BLaER1 treated with 17β-estradiol and CSF1 and Interleukin-3, amounts not matched to agents 10 nM and 100 nM (cell line): ENCODE data around the gene FKBP15.
"Not testable (repeated sequence)": the region's sequence is repeated elsewhere in the genome, so short reads cannot be mapped to it uniquely, and the experiment has no call there.

Experiments
- H3K27ac ChIP-seq, 11 experiments: shearing (Covaris generic); formaldehyde crosslinking; 2 replicates each; pipeline ENCODE4 v1.8.1; 2022
- H3K27me3 ChIP-seq, 11 experiments: shearing (Covaris generic); formaldehyde crosslinking; 2 replicates each; pipeline ENCODE4 v1.8.1; 2022
- H3K36me3 ChIP-seq, 11 experiments: shearing (Covaris generic); formaldehyde crosslinking; 2 replicates each; pipeline ENCODE4 v1.8.1; 2022
- H3K4me1 ChIP-seq, 10 experiments: shearing (Covaris generic); formaldehyde crosslinking; 2 replicates each; pipeline ENCODE4 v1.8.1; 2022
- H3K4me2 ChIP-seq, 11 experiments: shearing (Covaris generic); formaldehyde crosslinking; 2 replicates each; pipeline ENCODE4 v1.8.1; 2022
- H3K4me3 ChIP-seq, 10 experiments: shearing (Covaris generic); formaldehyde crosslinking; 2 replicates each; pipeline ENCODE4 v1.8.1; 2022
- H3K9ac ChIP-seq, 11 experiments: shearing (Covaris generic); formaldehyde crosslinking; 2 replicates each; pipeline ENCODE4 v1.8.1; 2022
- H3K9me3 ChIP-seq, 11 experiments: shearing (Covaris generic); formaldehyde crosslinking; replicated peaks in 1 of 11; 2 replicates each; pipeline ENCODE4 v1.8.1; 2022
- H4K20me1 ChIP-seq, 11 experiments: shearing (Covaris generic); formaldehyde crosslinking; 2 replicates each; pipeline ENCODE4 v1.8.1; 2022
- Cebpa-rat ChIP-seq, 11 experiments: shearing (Covaris generic); IDR thresholded peaks; 2 replicates each; pipeline ENCODE4 v1.8.1; 2022

FKBP15 gene

DNA sequence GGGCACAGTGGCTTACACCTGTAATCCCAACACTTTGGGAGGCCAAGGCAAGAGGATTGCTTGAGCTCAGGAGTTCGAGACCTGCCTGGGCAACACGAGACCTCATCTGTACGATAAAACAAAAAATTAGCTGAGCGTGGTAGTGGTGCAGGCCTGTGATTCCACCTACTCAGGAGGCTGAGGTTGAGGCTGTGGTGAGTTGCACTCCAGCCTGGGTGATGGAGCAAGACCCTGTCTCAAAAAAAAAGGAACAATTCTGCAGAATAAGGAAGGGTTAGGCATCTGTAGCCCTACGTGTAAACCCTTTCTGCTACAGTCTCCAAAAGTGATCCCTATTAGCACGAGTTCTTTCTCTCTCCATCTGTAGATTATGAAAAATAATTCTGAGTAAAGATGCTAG, 34.4 kb upstream of the FKBP15 start:
- TF ChIP-seq Cebpa-rat (IDR thresholded peaks at IDR 0.05), result no peak
- Histone ChIP-seq H3K4me3 (no peak overlapping the region), H3K27me3 (no peaks in the 10 kb centered on the region), H4K20me1 (peaks cover 0 to 57% (median 0%) of the 10 kb centered on the region in 11 experiments; a peak in 6 of 22 replicates), H3K9me3 (peaks cover 0 to 6% (median 4%) of the 10 kb centered on the region in 11 experiments; a peak in 8 of 22 replicates), H3K36me3 (peaks cover 49 to 99% (median 59%) of the 10 kb centered on the region in 11 experiments), H3K4me1 (peaks cover 0 to 25% (median 8%) of the 10 kb centered on the region in 10 experiments; a peak in 11 of 20 replicates), H3K27ac (peak overlapping the region in 1 of 11 experiments; percentile 4; a peak in 1 of 22 replicates), H3K4me2 (peak overlapping the region in 6 of 11 experiments; percentile 5 to 54 (median 47); a peak in 11 of 22 replicates), H3K9ac (no peak overlapping the region)

DNA sequence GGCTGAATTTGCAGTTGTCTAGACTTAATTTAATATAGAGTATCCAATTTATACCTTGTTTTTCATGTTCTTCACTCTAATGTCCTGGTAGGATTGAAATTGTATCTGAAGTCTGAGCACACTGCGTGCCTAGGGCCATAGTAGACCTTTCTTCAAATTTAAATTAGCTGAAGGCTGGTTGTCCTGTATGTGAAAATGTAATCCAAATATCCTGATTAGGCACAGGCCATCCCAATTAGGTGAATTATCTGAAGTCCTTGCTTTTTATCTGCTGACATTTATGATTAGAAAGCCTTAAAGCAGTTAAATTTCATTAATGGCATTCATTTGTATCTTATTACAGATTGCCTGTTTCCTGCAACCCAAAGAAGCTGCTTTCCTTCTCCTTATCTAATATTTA, 33.9 kb upstream of the FKBP15 start:
- Histone ChIP-seq H3K4me2 (peak overlapping the region in 6 of 11 experiments; percentile 5 to 54 (median 47); a peak in 9 of 22 replicates), H3K27ac (peak overlapping the region in 1 of 11 experiments; percentile 4; a peak in 1 of 22 replicates), H3K9ac (no peak overlapping the region), H3K4me3 (no peak overlapping the region), H3K36me3 (peaks cover 44 to 95% (median 54%) of the 10 kb centered on the region in 11 experiments), H3K9me3 (peaks cover 0 to 6% (median 4%) of the 10 kb centered on the region in 11 experiments; a peak in 8 of 22 replicates), H3K27me3 (no peaks in the 10 kb centered on the region), H3K4me1 (peaks cover 0 to 25% (median 8%) of the 10 kb centered on the region in 10 experiments; a peak in 11 of 20 replicates), H4K20me1 (peaks cover 0 to 57% (median 0%) of the 10 kb centered on the region in 11 experiments; a peak in 6 of 22 replicates)
- no peak for TF ChIP-seq Cebpa-rat (IDR thresholded peaks at IDR 0.05)

DNA sequence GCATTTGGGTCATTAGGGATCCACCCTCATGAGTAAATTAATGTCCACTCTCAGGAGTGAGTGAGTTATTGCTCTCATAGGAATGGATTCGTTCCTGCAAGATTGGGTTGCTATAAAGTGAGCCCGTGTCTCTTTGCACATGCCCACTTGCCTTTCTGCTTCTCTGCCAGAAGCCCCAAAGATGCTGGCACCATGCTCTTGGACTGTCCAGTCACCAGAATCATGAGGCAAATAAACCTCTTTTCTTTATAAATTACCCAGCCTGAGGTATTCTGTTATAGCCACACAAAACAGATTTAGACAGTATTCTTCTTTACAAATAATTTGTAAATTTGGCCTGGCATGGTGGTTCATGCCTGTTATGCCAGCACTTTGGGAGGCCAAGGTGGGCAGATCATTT, 29.7 kb upstream of the FKBP15 start:
- peaks cover 0 to 85% (median 0%) of the 10 kb centered on the region in 11 experiments; a peak in 7 of 22 replicates for H4K20me1 ChIP-seq
- peaks cover 9 to 79% (median 22%) of the 10 kb centered on the region in 11 experiments; a peak in 20 of 22 replicates for H3K36me3 ChIP-seq
- no peak overlapping the region for H3K27ac ChIP-seq
- no peak overlapping the region for H3K9ac ChIP-seq
- no peak for TF ChIP-seq Cebpa-rat (IDR thresholded peaks at IDR 0.05)
- no peak overlapping the region for H3K4me2 ChIP-seq
- H3K27me3 ChIP-seq, result no peaks in the 10 kb centered on the region
- H3K4me3 ChIP-seq, result no peak overlapping the region
- peaks cover 7 to 23% (median 11%) of the 10 kb centered on the region in 11 experiments; a peak in 21 of 22 replicates for H3K9me3 ChIP-seq
- peaks cover 0 to 39% (median 14%) of the 10 kb centered on the region in 10 experiments; a peak in 15 of 20 replicates for H3K4me1 ChIP-seq

DNA sequence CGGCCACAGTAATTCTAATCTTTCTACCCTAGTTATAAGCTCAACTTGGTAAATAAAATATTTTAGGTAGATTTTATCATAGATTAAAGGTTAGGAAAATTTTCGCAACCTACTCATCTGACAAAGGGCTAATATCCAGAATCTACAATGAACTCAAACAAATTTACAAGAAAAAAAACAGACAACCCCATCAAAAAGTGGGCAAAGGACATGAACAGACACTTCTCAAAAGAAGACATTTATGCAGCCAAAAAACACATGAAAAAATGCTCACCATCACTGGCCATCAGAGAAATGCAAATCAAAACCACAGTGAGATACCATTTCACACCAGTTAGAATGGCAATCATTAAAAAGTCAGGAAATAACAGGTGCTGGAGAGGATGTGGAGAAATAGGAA, 28.6 kb upstream of the FKBP15 start:
- Histone ChIP-seq H4K20me1 (peaks cover 0 to 85% (median 0%) of the 10 kb centered on the region in 11 experiments; a peak in 6 of 22 replicates), H3K4me1 (peaks cover 0 to 35% (median 8%) of the 10 kb centered on the region in 10 experiments; a peak in 15 of 20 replicates), H3K36me3 (peaks cover 4 to 79% (median 17%) of the 10 kb centered on the region in 11 experiments; a peak in 17 of 22 replicates), H3K9me3 (peaks cover 7 to 23% (median 11%) of the 10 kb centered on the region in 11 experiments; a peak in 21 of 22 replicates)
- not testable (repeated sequence) for H3K27me3 ChIP-seq, H3K4me3 ChIP-seq, H3K4me2 ChIP-seq, H3K27ac ChIP-seq, H3K9ac ChIP-seq

DNA sequence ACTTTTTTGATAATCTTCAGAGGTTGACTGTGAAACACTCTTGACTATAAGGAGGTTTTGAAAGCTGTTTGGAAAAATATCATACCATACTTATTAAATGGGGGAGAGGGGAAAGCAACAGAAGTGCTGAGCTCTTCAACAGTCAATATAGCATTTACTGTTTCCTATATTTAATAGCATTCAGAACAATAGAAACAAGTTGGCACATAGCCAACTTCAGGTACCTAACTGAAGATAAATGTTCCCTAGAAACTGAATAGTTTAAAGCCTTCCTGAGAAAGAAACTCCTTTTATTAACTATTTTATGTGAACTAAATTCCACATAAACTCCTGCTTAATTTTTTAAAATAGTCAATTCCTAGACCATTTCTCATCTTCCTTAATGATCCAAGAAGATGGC, 26.6 kb upstream of the FKBP15 start:
- Histone ChIP-seq H3K27me3 (no peaks in the 10 kb centered on the region), H3K4me2 (peak overlapping the region in 2 of 11 experiments; percentile 57 to 75; a peak in 2 of 22 replicates), H3K4me3 (no peak overlapping the region), H3K27ac (no peak overlapping the region), H3K36me3 (peaks cover 4 to 69% (median 13%) of the 10 kb centered on the region in 11 experiments; a peak in 16 of 22 replicates), H3K9me3 (peaks cover 7 to 23% (median 11%) of the 10 kb centered on the region in 11 experiments; a peak in 21 of 22 replicates), H3K9ac (no peak overlapping the region), H3K4me1 (peaks cover 12 to 35% (median 21%) of the 10 kb centered on the region in 10 experiments), H4K20me1 (peaks cover 0 to 82% (median 0%) of the 10 kb centered on the region in 11 experiments; a peak in 5 of 22 replicates)
- TF ChIP-seq Cebpa-rat (IDR thresholded peaks at IDR 0.05), result no peak

DNA sequence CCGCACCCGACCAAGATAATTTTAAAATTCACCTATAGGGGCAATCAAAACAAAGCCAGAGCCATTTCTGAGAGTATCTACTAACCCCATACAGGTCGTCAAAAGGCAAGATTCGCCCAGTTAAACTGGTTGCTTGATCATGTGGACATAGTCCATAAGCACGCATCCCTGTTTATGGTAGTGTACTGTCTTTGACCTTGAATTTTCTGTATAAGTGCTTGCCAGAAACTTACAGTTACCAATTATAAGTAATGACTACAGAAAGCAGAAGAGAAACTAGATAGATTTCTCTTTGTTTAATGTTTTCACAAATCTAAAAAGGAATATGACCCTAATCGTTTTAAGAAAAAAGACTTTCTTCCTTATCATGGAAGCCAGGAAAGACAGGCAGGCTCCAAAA, 25.9 kb upstream of the FKBP15 start:
- no peak for TF ChIP-seq Cebpa-rat (IDR thresholded peaks at IDR 0.05)
- Histone ChIP-seq H3K4me3 (no peak overlapping the region), H3K9me3 (peaks cover 7 to 23% (median 11%) of the 10 kb centered on the region in 11 experiments; a peak in 21 of 22 replicates), H3K9ac (no peak overlapping the region), H4K20me1 (peaks cover 0 to 82% (median 0%) of the 10 kb centered on the region in 11 experiments; a peak in 5 of 22 replicates), H3K4me2 (peak overlapping the region in 5 of 11 experiments; percentile 21 to 75 (median 57); a peak in 8 of 22 replicates), H3K4me1 (peaks cover 19 to 42% (median 28%) of the 10 kb centered on the region in 10 experiments), H3K36me3 (peaks cover 4 to 69% (median 13%) of the 10 kb centered on the region in 11 experiments; a peak in 16 of 22 replicates), H3K27ac (peak overlapping the region in 4 of 11 experiments; percentile 7 to 57 (median 36); a peak in 7 of 22 replicates), H3K27me3 (no peaks in the 10 kb centered on the region)

DNA sequence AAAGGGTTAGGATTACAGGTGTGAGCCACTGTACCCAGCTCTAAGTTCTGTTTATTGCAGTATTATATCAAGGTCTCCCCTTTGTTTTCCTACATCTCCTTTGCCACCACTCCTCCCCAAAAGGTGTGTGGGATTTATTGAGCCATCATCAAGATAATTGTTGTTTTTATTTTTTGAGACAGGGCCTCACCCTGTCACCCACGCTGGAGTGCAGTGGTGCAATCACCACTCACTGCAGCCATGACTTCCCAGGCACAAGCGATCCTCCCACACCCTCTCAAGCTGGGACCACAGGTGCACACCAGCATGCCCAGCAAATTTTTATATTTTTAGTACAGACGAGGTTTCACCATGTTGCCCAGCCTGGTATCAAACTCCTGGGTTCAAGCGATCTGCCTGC, 24.8 kb upstream of the FKBP15 start:
- Histone ChIP-seq H3K9ac (no peak overlapping the region), H3K27ac (no peak overlapping the region), H3K27me3 (no peaks in the 10 kb centered on the region), H3K4me1 (peaks cover 19 to 52% (median 30%) of the 10 kb centered on the region in 10 experiments), H3K36me3 (peaks cover 4 to 69% (median 12%) of the 10 kb centered on the region in 11 experiments; a peak in 16 of 22 replicates), H3K9me3 (peaks cover 7 to 21% (median 11%) of the 10 kb centered on the region in 11 experiments; a peak in 21 of 22 replicates), H3K4me2 (peak overlapping the region in 3 of 11 experiments; percentile 14 to 75 (median 57); a peak in 6 of 22 replicates), H3K4me3 (no peak overlapping the region), H4K20me1 (peaks cover 0 to 79% (median 0%) of the 10 kb centered on the region in 11 experiments; a peak in 4 of 22 replicates)
- no peak for TF ChIP-seq Cebpa-rat (IDR thresholded peaks at IDR 0.05)

DNA sequence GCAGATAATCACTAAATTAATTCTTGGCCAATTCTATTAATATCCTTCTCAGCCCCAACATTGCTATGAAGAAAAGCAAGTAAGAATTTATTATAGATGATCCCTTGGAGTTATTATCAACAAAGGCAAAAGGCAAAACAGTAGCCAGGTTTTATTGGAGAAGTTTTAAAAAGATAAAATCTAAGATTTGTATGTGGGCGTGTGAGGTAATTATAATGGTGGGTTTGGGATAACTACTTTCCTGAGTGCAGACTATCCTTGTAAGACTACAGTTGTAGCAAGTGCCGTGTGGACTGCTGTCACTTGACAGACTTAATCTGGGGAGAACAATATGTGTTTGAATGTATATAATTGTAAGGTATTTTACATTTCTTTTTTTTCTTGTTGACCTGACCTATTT, 23.5 kb upstream of the FKBP15 start:
- H3K9me3 ChIP-seq, result peaks cover 4 to 16% (median 6%) of the 10 kb centered on the region in 11 experiments; a peak in 20 of 22 replicates
- no peaks in the 10 kb centered on the region for H3K27me3 ChIP-seq
- peaks cover 4 to 74% (median 9%) of the 10 kb centered on the region in 11 experiments; a peak in 16 of 22 replicates for H3K36me3 ChIP-seq
- no peak overlapping the region for H3K4me2 ChIP-seq
- TF ChIP-seq Cebpa-rat (IDR thresholded peaks at IDR 0.05), result no peak
- no peak overlapping the region for H3K9ac ChIP-seq
- H4K20me1 ChIP-seq, result peaks cover 0 to 76% (median 0%) of the 10 kb centered on the region in 11 experiments; a peak in 4 of 22 replicates
- no peak overlapping the region for H3K4me3 ChIP-seq
- H3K27ac ChIP-seq, result no peak overlapping the region
- peaks cover 22 to 64% (median 35%) of the 10 kb centered on the region in 10 experiments for H3K4me1 ChIP-seq

DNA sequence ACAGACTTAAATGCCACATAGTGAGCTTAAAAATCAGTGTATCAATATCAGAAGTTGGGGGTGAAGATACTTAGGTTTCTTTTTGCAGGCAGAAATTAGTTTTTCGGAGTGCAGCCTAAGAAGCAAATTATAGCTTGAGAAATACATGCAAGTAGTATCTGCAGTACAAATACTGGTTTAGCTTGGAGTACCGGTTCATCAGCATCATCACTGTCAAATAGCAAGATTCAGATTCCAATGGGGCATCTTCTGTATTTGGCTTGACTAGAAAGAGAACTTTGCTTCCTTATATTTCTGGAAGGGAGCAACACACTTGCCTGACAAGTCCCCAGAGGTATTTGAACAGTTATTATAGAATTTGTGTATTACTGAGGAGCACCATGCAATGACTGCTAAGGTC, 20.1 kb upstream of the FKBP15 start:
- Histone ChIP-seq H3K4me3 (no peak overlapping the region), H3K9me3 (no peaks in the 10 kb centered on the region), H3K9ac (no peak overlapping the region), H3K27me3 (no peaks in the 10 kb centered on the region), H3K36me3 (peaks cover 0 to 64% (median 5%) of the 10 kb centered on the region in 11 experiments; a peak in 7 of 22 replicates), H4K20me1 (peaks cover 0 to 47% (median 0%) of the 10 kb centered on the region in 11 experiments; a peak in 4 of 22 replicates), H3K27ac (no peak overlapping the region), H3K4me1 (peaks cover 45 to 84% (median 61%) of the 10 kb centered on the region in 10 experiments), H3K4me2 (peak overlapping the region in 2 of 11 experiments; percentile 8 to 37; a peak in 2 of 22 replicates)
- TF ChIP-seq Cebpa-rat (IDR thresholded peaks at IDR 0.05), result no peak
